BLaER1 treated with 17β-estradiol and CSF1 and Interleukin-3, amounts not matched to agents 10 nM and 100 nM (cell line): ENCODE results near the gene SMAD9.

Source experiments
- H3K27ac ChIP-seq, 11 experiments: shearing (Covaris generic); formaldehyde crosslinking; 2 replicates each; pipeline ENCODE4 v1.8.1; 2022
- H3K27me3 ChIP-seq, 11 experiments: shearing (Covaris generic); formaldehyde crosslinking; 2 replicates each; pipeline ENCODE4 v1.8.1; 2022
- H3K36me3 ChIP-seq, 11 experiments: shearing (Covaris generic); formaldehyde crosslinking; 2 replicates each; pipeline ENCODE4 v1.8.1; 2022
- H3K4me1 ChIP-seq, 10 experiments: shearing (Covaris generic); formaldehyde crosslinking; 2 replicates each; pipeline ENCODE4 v1.8.1; 2022
- H3K4me2 ChIP-seq, 11 experiments: shearing (Covaris generic); formaldehyde crosslinking; 2 replicates each; pipeline ENCODE4 v1.8.1; 2022
- H3K4me3 ChIP-seq, 10 experiments: shearing (Covaris generic); formaldehyde crosslinking; 2 replicates each; pipeline ENCODE4 v1.8.1; 2022
- H3K9ac ChIP-seq, 11 experiments: shearing (Covaris generic); formaldehyde crosslinking; 2 replicates each; pipeline ENCODE4 v1.8.1; 2022
- H3K9me3 ChIP-seq, 11 experiments: shearing (Covaris generic); formaldehyde crosslinking; replicated peaks in 1 of 11; 2 replicates each; pipeline ENCODE4 v1.8.1; 2022
- H4K20me1 ChIP-seq, 11 experiments: shearing (Covaris generic); formaldehyde crosslinking; 2 replicates each; pipeline ENCODE4 v1.8.1; 2022
- Cebpa-rat ChIP-seq, 11 experiments: shearing (Covaris generic); IDR thresholded peaks; 2 replicates each; pipeline ENCODE4 v1.8.1; 2022

Gene SMAD9

GRCh38 chr13:36924001-36924400 is 4.0 kb upstream of the SMAD9 start:
- Histone ChIP-seq H3K36me3 (no peaks in the 10 kb centered on the region), H3K27me3 (peaks cover 16 to 30% (median 22%) of the 10 kb centered on the region in 11 experiments), H3K27ac (no peak overlapping the region), H3K4me1 (peaks cover 3 to 9% (median 4%) of the 10 kb centered on the region in 10 experiments; a peak in 19 of 20 replicates), H4K20me1 (no peaks in the 10 kb centered on the region), H3K9ac (no peak overlapping the region), H3K4me3 (no peak overlapping the region), H3K9me3 (no peaks in the 10 kb centered on the region), H3K4me2 (no peak overlapping the region)
- TF ChIP-seq Cebpa-rat (IDR thresholded peaks at IDR 0.05) = no peak

GRCh38 chr13:36921631-36922301 is 1.7 kb upstream of the SMAD9 start:
- H3K4me2 ChIP-seq = no peak overlapping the region
- no peak for TF ChIP-seq Cebpa-rat (IDR thresholded peaks at IDR 0.05)
- no peaks in the 10 kb centered on the region for H3K9me3 ChIP-seq
- no peaks in the 10 kb centered on the region for H3K36me3 ChIP-seq
- no peaks in the 10 kb centered on the region; a peak in 1 of 22 replicates for H4K20me1 ChIP-seq
- no peak overlapping the region for H3K4me3 ChIP-seq
- no peak overlapping the region for H3K27ac ChIP-seq
- H3K27me3 ChIP-seq = peaks cover 26 to 46% (median 36%) of the 10 kb centered on the region in 11 experiments
- peaks cover 6 to 28% (median 15%) of the 10 kb centered on the region in 10 experiments; a peak in 19 of 20 replicates for H3K4me1 ChIP-seq
- no peak overlapping the region for H3K9ac ChIP-seq

- Histone ChIP-seq H4K20me1 (no peaks in the 10 kb centered on the region; a peak in 1 of 22 replicates), H3K9ac (peak overlapping the region; percentile 62 to 79 (median 75); a peak in 20 of 22 replicates), H3K4me3 (peak overlapping the region; percentile 54 to 73 (median 62); a peak in 19 of 20 replicates), H3K27ac (peak overlapping the region in 9 of 11 experiments; percentile 45 to 74 (median 61); a peak in 17 of 22 replicates), H3K4me2 (peak overlapping the region; percentile 75 to 95 (median 89)), H3K27me3 (peaks cover 26 to 46% (median 36%) of the 10 kb centered on the region in 11 experiments), H3K36me3 (no peaks in the 10 kb centered on the region), H3K4me1 (peaks cover 6 to 31% (median 15%) of the 10 kb centered on the region in 10 experiments; a peak in 19 of 20 replicates), H3K9me3 (no peaks in the 10 kb centered on the region)
- TF ChIP-seq Cebpa-rat (IDR thresholded peaks at IDR 0.05) = no peak
These were observed 663 bp upstream of the SMAD9 start for GRCh38 chr13:36920616-36921185.

GRCh38 chr13:36919171-36919832 is 736 bp downstream of the SMAD9 start:
- no peaks in the 10 kb centered on the region for H3K9me3 ChIP-seq
- H3K36me3 ChIP-seq = no peaks in the 10 kb centered on the region
- H3K27me3 ChIP-seq = peaks cover 26 to 46% (median 36%) of the 10 kb centered on the region in 11 experiments
- H3K4me3 ChIP-seq = peak overlapping the region; percentile 54 to 73 (median 62)
- no peak for TF ChIP-seq Cebpa-rat (IDR thresholded peaks at IDR 0.05)
- H3K4me2 ChIP-seq = peak overlapping the region; percentile 75 to 97 (median 89)
- H3K9ac ChIP-seq = peak overlapping the region; percentile 36 to 79 (median 73); a peak in 20 of 22 replicates
- no peaks in the 10 kb centered on the region; a peak in 1 of 22 replicates for H4K20me1 ChIP-seq
- peak overlapping the region in 5 of 11 experiments; percentile 19 to 73 (median 25); a peak in 5 of 22 replicates for H3K27ac ChIP-seq
- H3K4me1 ChIP-seq = peaks cover 6 to 45% (median 16%) of the 10 kb centered on the region in 10 experiments; a peak in 19 of 20 replicates

- peaks cover 11 to 53% (median 21%) of the 10 kb centered on the region in 10 experiments for H3K4me1 ChIP-seq
- H3K27ac ChIP-seq = peak overlapping the region in 2 of 11 experiments; percentile 19 to 73; a peak in 2 of 22 replicates
- no peaks in the 10 kb centered on the region for H3K36me3 ChIP-seq
- peak overlapping the region; percentile 75 to 97 (median 89) for H3K4me2 ChIP-seq
- H3K4me3 ChIP-seq = peak overlapping the region; percentile 54 to 73 (median 62)
- peak overlapping the region in 8 of 11 experiments; percentile 36 to 79 (median 74); a peak in 13 of 22 replicates for H3K9ac ChIP-seq
- no peak for TF ChIP-seq Cebpa-rat (IDR thresholded peaks at IDR 0.05)
- H3K9me3 ChIP-seq = no peaks in the 10 kb centered on the region
- no peaks in the 10 kb centered on the region; a peak in 1 of 22 replicates for H4K20me1 ChIP-seq
- peaks cover 26 to 46% (median 36%) of the 10 kb centered on the region in 11 experiments for H3K27me3 ChIP-seq
These were observed 1.5 kb downstream of the SMAD9 start for GRCh38 chr13:36918246-36919131.

- TF ChIP-seq Cebpa-rat (IDR thresholded peaks at IDR 0.05) = no peak
- Histone ChIP-seq H3K27me3 (peaks cover 26 to 46% (median 36%) of the 10 kb centered on the region in 11 experiments), H3K27ac (no peak overlapping the region)
These were observed 2.7 kb downstream of the SMAD9 start for GRCh38 chr13:36917311-36917710.

GRCh38 chr13:36915896-36916640 is 4.0 kb downstream of the SMAD9 start:
- H4K20me1 ChIP-seq = no peaks in the 10 kb centered on the region; a peak in 1 of 22 replicates
- H3K9ac ChIP-seq = no peak overlapping the region
- peaks cover 14 to 68% (median 35%) of the 10 kb centered on the region in 10 experiments for H3K4me1 ChIP-seq
- H3K9me3 ChIP-seq = no peaks in the 10 kb centered on the region
- no peak overlapping the region for H3K27ac ChIP-seq
- peaks cover 26 to 39% (median 28%) of the 10 kb centered on the region in 11 experiments for H3K27me3 ChIP-seq
- no peaks in the 10 kb centered on the region for H3K36me3 ChIP-seq
- TF ChIP-seq Cebpa-rat (IDR thresholded peaks at IDR 0.05) = no peak
- H3K4me3 ChIP-seq = no peak overlapping the region
- H3K4me2 ChIP-seq = no peak overlapping the region

More at GRCh38 chr13:36917311-36917710, 2.7 kb downstream of the SMAD9 start:
- Histone ChIP-seq H3K4me3 (no peak overlapping the region), H4K20me1 (no peaks in the 10 kb centered on the region; a peak in 1 of 22 replicates), H3K9ac (no peak overlapping the region), H3K36me3 (no peaks in the 10 kb centered on the region), H3K9me3 (no peaks in the 10 kb centered on the region), H3K4me1 (peaks cover 14 to 65% (median 33%) of the 10 kb centered on the region in 10 experiments), H3K4me2 (peak overlapping the region in 3 of 11 experiments; percentile 75 to 95 (median 86); a peak in 3 of 22 replicates)
